Stimulated activated CD8-positive, alpha-beta memory T cell treated with anti-CD3 and anti-CD28 coated beads, Interleukin-4, amount 100 ng/mL, for 4 hours (primary cell): Measurements from ENCODE around the gene B4GALNT1.

Experiments used
- DNase-seq, 2 donors: peaks; one replicate each; pipeline ENCODE4 v3.0.0-alpha.2; 2020; ENCODE audit warnings: low read depth in 2 of 2, low spot score in 1 of 2

Gene B4GALNT1

DNA sequence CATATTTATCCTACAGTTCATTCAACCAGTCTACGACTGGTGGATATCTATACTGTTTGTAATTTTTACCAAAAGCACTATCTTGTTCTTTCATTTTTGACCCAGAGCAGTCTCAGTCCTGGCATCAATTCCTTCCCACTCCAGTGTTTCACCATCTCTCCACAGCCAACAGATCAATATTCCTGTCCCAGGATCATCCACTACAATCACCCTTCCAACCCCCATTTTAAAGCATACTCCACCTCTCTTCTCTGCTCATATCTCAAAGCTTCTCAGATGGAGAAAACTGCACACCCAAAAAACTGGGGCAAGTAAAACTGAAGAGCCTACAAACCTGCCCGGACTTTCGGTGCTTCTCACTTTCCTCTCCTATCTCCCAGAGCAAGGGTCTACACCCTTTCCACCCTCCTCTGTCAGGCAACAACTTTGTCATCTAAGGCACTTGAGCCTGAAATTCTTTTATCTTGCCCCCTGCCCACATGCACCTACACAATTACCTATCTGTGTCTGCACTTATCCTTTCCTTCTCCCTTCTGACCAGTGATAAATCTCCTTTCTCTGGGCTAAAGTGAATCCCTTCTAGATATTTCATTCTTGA, 46.1 kb downstream of the B4GALNT1 start:
- DNase-seq = no peak

DNA sequence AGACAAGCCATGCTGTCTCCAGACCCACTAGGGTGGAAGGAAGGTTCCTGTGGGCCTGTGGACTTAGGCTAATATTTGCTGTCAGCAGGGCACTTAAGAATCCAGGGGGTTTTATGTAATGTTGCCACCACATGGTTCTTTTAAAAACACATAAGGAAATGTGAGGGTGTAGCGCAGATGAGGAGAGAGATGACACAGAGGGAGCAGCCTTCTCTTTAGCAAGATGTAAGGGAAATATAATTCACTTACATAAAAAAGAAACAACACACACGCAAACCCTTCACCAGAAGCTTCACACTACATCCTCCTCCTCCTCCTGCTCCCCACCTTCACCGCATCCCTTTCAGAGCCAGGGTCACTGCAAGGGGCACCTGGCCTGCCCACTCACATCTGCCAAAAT, 46.9 kb downstream of the B4GALNT1 start:
- DNase-seq = no peak

DNA sequence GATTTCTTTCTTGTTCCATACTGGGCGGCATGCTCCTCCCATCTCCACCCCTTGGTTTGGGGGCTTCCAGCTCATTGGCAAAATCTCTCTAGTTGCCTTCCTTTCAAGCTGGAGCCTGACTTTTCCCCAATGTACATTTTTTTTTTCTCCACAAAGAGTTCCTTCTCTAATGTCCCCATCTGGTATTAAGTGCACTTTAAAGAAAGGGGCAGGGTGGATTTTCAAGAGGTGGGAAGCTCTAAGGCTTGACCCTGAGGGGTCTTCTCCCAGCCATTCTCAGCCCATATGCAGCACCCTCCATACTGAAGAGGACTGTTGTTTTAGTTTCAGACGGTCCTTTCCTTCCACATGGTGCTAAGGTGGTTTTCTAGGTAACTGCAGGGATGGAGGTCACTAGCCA, 47.8 kb downstream of the B4GALNT1 start:
- DNase-seq = no peak

- DNase-seq = no peak
These were observed 48.3 kb downstream of the B4GALNT1 start for GRCh38 chr12:57584690-57585089.

DNA sequence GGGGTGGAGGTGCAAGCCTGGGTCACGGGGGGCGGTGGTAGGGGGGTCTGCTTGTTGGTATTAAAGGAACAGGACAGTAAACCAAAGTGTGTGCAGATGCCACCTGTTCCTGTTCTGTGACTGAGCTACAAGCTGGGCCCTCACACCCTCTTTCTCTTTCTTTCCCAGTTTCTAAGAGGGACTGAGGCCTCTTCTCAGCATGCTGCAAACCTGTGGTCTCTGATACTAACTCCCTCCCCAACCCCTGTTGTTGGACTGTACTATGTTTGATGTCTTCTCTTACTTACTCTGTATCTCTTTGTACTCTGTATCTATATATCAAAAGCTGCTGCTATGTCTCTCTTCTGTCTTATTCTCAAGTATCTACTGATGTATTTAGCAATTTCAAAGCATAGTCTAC, 49.0 kb downstream of the B4GALNT1 start:
- no peak for DNase-seq

DNA sequence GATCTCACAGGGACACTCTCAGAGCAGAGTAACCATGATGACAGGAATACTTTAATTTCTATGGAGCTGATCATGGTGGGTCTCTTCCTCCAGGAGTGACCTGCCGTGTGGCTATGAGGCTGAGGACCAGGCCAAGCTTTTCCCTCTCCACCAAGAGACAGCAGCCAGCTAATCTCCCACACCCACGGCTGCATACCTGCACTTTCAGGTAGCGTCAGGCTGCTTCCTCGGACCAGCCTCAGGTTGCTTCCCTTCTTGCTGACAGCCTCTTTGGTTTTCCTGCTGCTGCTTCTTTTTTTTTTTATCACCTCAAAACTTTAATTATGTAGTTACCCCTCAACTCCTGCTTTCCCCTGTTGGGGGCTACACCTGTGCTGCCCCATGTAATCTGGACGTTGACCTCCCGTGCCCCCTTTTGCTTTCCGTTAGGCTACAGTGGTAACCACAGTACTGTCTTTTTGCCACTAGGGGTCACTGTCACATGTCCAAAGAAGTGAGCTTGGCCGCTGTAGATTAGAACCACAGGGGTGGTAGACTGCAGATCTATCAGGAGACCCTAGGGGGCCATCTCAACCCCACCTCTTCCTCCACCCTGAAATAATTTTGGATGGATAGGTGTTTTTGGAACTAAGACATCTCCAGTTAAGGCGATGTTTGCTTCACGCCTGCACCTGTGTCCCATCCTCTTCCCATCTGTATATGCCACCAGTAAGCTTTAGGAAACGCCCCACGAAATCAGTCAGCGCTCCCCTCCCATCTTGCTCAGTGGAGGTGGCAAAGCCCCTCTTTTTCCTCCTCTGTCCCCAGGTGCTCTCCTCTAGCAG, 49.8 kb downstream of the B4GALNT1 start:
- DNase-seq = peak; percentile 31 to 47

- no peak for DNase-seq
These were observed 50.6 kb downstream of the B4GALNT1 start for GRCh38 chr12:57582440-57582839.

DNA sequence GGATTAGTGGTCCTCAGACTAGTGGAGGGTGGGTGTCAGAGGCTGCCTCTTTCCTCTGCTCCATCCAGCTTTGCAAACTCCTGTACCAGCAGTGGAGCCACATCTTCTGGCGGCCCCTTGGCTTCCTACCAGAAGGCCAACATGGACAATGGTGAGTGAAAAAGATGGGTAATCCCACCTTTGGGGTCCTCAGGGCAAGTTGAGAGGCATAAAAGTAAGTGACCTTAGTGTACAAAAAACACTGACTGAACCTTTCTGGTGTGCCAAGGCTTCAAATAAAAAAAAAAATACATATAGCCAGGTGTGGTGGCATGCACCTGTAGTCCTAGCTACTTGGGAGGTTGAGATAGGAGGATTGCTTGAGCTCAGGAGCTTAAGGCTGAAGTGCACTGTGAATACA, 51.2 kb downstream of the B4GALNT1 start:
- DNase-seq = no peak

GRCh38 chr12:57580466-57580795, 52.6 kb downstream of the B4GALNT1 start:
- no peak for DNase-seq

- DNase-seq = no peak
These were observed 53.1 kb downstream of the B4GALNT1 start for GRCh38 chr12:57579677-57580465.

DNA sequence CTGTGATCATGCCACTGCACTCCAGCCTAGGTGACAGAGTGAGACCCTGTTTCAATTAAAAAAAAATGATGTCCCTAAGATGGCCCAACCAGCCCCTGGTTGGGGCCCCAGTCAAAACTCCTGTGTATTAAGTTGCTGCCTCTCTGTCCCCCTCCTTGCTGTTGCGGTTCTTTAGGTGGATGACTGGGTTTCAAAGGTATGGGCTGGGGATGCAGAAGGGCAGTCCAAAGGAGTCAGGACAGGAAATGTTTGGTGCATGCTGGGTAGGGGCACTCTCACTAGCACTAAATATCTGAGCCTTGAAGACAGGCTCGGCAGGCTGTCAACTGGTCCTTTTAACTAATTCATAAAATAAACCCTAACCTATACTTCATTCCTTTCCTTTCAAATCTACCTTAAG, 54.0 kb downstream of the B4GALNT1 start:
- no peak for DNase-seq

- DNase-seq = no peak
These were observed 54.8 kb downstream of the B4GALNT1 start for GRCh38 chr12:57577981-57578758.

DNA sequence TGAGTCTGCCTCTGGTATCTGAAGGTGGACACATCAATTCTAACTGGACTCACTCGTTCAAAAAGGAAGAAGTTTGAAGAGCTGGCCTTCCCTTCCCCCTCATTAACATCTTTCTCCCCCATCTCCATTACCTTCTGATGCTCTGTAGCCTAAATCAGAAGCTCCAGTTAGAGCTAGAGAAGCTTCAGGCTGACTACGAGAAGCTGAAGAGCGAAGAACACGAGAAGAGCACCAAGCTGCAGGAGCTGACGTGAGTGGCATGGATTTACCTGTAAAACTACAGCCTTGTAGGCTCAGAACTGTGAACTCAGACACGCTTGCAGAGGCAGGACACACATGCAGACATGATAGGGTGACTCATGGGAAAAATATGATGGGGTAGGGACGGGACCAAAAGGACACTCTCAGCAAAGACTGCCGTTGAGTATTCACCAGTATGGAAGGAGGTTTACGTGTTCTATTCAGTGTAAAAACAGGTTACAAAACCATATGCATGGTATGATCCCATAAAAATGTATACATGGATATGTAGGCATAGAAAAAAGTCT, 56.3 kb downstream of the B4GALNT1 start:
- no peak for DNase-seq
